Stomach (tissue), 19 donors: ENCODE data around the gene LRRC74B. TPM values are rescaled to one million over a fixed set of nuclear protein-coding genes. Genes with fewer than 3 reads are reported as not detected.
A peak's percentile ranks its signal among the peaks of the same experiment; 100 is the strongest.

Experiments used
- DNase-seq, 2 donors: peaks; one replicate each; pipeline versions ENCODE4 v3.0.0 to v3.0.0-alpha.2; 2013 to 2019
- H3K27ac ChIP-seq, 5 donors: fragments of 200-600 bp in 4 of 5; sonication (generic) in 4 of 5; one replicate each; pipeline ENCODE4 v1.5.1; 2013 to 2019; ENCODE audit warnings: mild to moderate bottlenecking in 1 of 5, moderate library complexity in 1 of 5
- H3K27me3 ChIP-seq, 3 donors: fragments of 200-600 bp; sonication (generic); one replicate each; pipeline ENCODE4 v1.5.1; 2017 to 2019; ENCODE audit warnings: mixed run types in 1 of 3
- H3K36me3 ChIP-seq, 4 donors: fragments of 200-600 bp; sonication (generic); 1 replicate in 3 of 4; 2 replicates in 1 of 4; pipeline ENCODE4 v1.5.1; 2016 to 2019
- H3K4me1 ChIP-seq, 4 donors: fragments of 200-600 bp; sonication (generic); one replicate each; pipeline ENCODE4 v1.5.1; 2016 to 2019
- H3K4me3 ChIP-seq, 4 donors: fragments of 200-600 bp; sonication (generic) in 3 of 4; one replicate each; pipeline ENCODE4 v1.5.1; 2016 to 2019; ENCODE audit warnings: mild to moderate bottlenecking in 1 of 4
- H3K9me3 ChIP-seq, 4 donors: fragments of 200-600 bp; sonication (generic); one replicate each; pipeline ENCODE4 v1.5.1; 2016 to 2019
- EP300 ChIP-seq: sonication (generic); formaldehyde crosslinking; IDR thresholded peaks from one replicate; pipeline ENCODE4 v1.6.1; 2017; ENCODE audit warnings: antibody characterized with exemption
- POLR2A ChIP-seq, 4 donors: fragments of 450-650 bp; IDR thresholded peaks; one replicate each; pipeline ENCODE4 v1.6.1; 2016; ENCODE audit warnings: antibody characterized with exemption in 4 of 4, control low read depth in 2 of 4, mild to moderate bottlenecking in 1 of 4, moderate library complexity in 1 of 4
- POLR2AphosphoS5 ChIP-seq, 3 donors: sonication (generic); formaldehyde crosslinking; IDR thresholded peaks; one replicate each; pipeline ENCODE4 v1.6.1; 2016; ENCODE audit warnings: antibody characterized with exemption in 3 of 3
- WGBS, 5 donors: extraction: QIAGEN DNeasy Blood & Tissue Kit in 3 of 5; methylation state at CpG; one replicate each; pipeline versions ENCODE4 v1.1.5 to v1.1.7; 2013 to 2018; 5-methylcytosine and 5-hydroxymethylcytosine counted together
- intact Hi-C: fragments of 100-400 bp; cut with DNase I; formaldehyde crosslinking; loops from one replicate; pipeline ENCODE4 v1.15.1; 2023; ENCODE audit warnings: low total_unique reads
- long read RNA-seq, 10 donors: transcript quantifications; one replicate each; lab custom pipeline, GENCODE V29; 2026
- polyA plus RNA-seq, 3 donors: library from polyadenylated mRNA; stranded (reverse); fragments of 200-250 nt; gene quantifications; one replicate each; pipeline ENCODE4 v1.2.3, GENCODE V29; 2013
- total RNA-seq, 5 donors: library from RNA; depleted of rRNA; stranded (reverse); fragments of >200 nt; gene quantifications; one replicate each; pipeline versions ENCODE4 v1.1.0 to v1.2.3, GENCODE V29; 2014 to 2016
- TF ChIP-seq, protein P1 (sequence below), 7 experiments: fragments of 450-650 bp in 4 of 7; fragments of 200-600 bp in 3 of 7; sonication (generic) in 3 of 7; IDR thresholded peaks; one replicate each; pipeline ENCODE4 v1.5.1; 2016 to 2019; ENCODE audit warnings: antibody characterized with exemption in 7 of 7, control low read depth in 2 of 7, mild to moderate bottlenecking in 1 of 7
- donor health status: healthy with polysubstance abuse.
- donor health status: Bipolar disorder and iron deficiency.
- donor health status: healthy.

LRRC74B gene, protein sequence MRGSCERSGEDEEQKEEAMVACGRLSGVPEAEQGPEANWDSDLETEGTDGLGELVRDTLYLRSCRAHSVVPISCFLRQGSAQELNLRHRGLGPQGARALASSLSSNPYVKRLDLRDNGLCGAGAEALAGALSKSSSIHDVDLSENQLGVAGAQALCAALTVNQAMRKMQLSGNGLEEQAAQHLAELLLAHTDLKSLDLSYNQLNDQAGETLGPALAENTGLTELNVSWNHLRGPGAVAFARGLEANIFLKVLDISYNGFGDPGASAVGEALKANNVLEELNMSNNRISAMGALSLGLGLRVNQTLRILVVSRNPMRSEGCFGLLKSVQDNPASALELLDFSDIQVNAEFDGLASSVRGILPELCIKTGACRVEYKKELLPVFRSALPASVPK
- not detected for total RNA-seq
- polyA plus RNA-seq = not detected
- long read RNA-seq, donor 1 = 0 reads
- long read RNA-seq, donor 2 = 0 reads
- long read RNA-seq, donor 3 = 0 reads
- long read RNA-seq, donor 4 = 0 reads
- long read RNA-seq, donor 5 = 0 reads
- long read RNA-seq, donor 6 = 0 reads
- long read RNA-seq, donor 7 = 0 reads
- long read RNA-seq, donor 8 = 0 reads
- long read RNA-seq, donor 9 = 0 reads
- long read RNA-seq, donor 10 = 0 reads

DNA sequence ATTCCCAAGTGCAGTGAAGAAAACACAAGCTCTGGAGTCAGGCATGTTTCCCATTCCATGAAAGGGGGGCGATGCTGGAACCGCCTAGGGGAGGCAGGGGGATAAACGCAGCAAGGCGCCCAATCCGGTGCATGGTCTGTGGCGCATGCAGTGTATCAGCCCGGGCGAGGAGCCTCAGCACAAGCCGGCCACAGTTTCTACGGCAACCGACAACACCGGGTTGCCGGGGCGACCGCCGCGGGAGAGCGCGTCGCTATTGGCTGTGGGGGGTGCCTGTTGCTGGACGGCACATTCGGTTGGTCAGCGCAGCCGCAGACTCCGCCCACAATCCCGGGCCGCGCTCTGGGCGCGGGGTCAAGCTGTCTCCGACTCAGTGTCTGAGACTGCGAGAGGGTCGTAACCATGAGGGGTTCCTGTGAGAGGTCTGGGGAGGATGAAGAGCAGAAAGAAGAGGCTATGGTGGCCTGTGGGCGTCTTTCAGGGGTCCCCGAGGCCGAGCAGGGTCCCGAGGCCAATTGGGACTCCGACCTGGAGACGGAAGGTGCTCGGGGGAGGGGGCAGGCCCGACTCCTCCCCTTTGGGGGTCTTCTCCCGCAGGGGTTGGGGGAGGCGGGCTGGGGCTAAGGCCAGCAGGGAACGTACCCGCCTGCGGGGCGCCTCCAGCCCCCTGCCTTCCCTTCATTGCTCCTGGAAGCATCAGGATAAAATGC lies at the start of gene LRRC74B:
LRRC74B (plus strand) TSS at position 362 of the 710 bp plus-strand sequence; CDS start at position 403, 41 bp downstream.
- intact Hi-C loops = no loop called here
- WGBS, 5 donors = 6 to 9% (median 7%) methylated on average over 28 to 47 of the region's 47 CpGs
- Histone ChIP-seq H3K27me3 (peaks cover 0 to 19% (median 5%) of the 10 kb centered on the region in 3 donors), H3K36me3 (no peaks in the 10 kb centered on the region), H3K4me3 (peak within 1 kb of the TSS; percentile 32 to 51 (median 46)), H3K9me3 (no peaks in the 10 kb centered on the region), H3K27ac (peak within 1 kb of the TSS in 2 of 5 donors; percentile 52 to 55), H3K4me1 (peaks cover 9 to 29% (median 16%) of the 10 kb centered on the region in 4 donors)
- no peak for TF ChIP-seq POLR2A (IDR thresholded peaks at IDR 0.05)
- TF ChIP-seq POLR2AphosphoS5 (IDR thresholded peaks at IDR 0.05) = no peak
- TF ChIP-seq EP300 = no peak
- TF ChIP-seq, protein P1, sequence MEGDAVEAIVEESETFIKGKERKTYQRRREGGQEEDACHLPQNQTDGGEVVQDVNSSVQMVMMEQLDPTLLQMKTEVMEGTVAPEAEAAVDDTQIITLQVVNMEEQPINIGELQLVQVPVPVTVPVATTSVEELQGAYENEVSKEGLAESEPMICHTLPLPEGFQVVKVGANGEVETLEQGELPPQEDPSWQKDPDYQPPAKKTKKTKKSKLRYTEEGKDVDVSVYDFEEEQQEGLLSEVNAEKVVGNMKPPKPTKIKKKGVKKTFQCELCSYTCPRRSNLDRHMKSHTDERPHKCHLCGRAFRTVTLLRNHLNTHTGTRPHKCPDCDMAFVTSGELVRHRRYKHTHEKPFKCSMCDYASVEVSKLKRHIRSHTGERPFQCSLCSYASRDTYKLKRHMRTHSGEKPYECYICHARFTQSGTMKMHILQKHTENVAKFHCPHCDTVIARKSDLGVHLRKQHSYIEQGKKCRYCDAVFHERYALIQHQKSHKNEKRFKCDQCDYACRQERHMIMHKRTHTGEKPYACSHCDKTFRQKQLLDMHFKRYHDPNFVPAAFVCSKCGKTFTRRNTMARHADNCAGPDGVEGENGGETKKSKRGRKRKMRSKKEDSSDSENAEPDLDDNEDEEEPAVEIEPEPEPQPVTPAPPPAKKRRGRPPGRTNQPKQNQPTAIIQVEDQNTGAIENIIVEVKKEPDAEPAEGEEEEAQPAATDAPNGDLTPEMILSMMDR (IDR thresholded peaks at IDR 0.05) = no peak
- DNase-seq = peak; percentile 88 to 97

DNA sequence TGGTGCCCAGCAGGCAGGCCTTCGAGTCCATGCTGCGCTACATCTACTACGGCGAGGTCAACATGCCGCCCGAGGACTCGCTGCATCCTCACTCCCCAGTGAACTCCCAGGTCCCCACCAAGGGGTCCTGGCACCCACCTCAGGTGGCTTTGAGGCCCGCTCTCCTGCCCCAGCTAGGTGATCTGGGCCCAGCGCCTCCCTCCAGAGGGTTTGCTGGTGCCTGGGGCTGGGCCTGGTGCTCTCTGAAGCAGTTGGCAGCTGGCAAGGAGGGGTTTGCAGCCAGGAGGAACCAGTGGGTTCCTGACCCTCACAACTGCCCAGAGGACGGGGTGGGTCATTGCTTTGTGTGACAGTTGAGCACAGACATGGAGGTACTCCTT lies 49.7 kb upstream of the LRRC74B start:
- H3K4me3 ChIP-seq = no peak overlapping the region
- 69 to 96% (median 90%) methylated on average over 2 to 10 of the region's 10 CpGs for WGBS, 5 donors
- TF ChIP-seq POLR2A (IDR thresholded peaks at IDR 0.05) = no peak
- no peak for TF ChIP-seq EP300
- TF ChIP-seq POLR2AphosphoS5 (IDR thresholded peaks at IDR 0.05) = no peak
- TF ChIP-seq, protein P1 (IDR thresholded peaks at IDR 0.05) = no peak
- no peak for DNase-seq
- no peak overlapping the region for H3K27ac ChIP-seq
- peaks cover 15 to 29% (median 23%) of the 10 kb centered on the region in 4 donors for H3K4me1 ChIP-seq
- intact Hi-C loops = no loop called here
- peaks cover 31 to 94% (median 94%) of the 10 kb centered on the region in 4 donors for H3K36me3 ChIP-seq
- H3K27me3 ChIP-seq = no peaks in the 10 kb centered on the region
- H3K9me3 ChIP-seq = no peaks in the 10 kb centered on the region

DNA sequence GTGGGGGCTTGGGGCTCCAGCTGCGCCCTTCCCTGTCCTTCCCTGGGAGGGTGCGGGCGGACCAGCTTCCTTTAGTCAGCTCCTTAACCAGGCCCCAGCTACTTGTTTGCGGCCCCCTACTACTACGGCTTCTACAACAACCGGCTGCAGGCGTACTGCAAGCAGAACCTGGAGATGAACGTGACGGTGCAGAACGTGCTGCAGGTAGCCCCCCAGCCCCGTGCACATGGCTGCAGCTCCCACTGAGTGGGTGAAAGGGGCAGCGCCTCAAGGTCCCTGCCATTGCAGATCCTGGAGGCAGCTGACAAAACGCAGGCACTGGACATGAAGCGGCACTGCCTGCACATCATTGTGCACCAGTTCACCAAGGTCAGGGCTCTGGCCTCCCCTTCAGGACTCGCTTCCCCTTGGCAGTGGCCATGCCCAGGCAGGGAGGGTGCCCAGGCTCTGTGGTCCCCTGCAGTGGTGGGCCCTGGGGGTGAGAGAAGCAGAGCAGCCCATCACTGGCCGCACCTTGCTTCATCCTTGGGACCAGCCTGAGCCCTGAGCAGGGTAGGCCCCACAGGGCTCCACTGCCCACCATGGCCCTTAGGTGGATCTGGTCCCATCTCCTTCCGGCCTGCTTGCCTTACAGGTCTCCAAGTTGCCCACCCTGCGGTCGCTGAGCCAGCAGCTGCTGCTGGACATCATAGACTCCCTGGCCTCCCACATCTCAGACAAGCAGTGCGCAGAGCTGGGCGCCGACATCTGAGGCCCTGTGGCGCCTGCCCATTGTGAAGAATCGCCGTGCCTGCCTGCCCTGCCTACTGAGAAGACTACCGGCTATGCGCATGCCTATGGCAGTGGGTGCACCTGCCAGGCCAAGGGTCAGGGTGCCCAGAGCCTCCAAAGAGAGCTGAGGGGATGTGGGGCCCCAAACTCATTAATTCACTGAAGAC lies 48.9 kb upstream of the LRRC74B start:
- no peak for DNase-seq
- H3K36me3 ChIP-seq = peaks cover 29 to 86% (median 85%) of the 10 kb centered on the region in 4 donors
- TF ChIP-seq, protein P1 (IDR thresholded peaks at IDR 0.05) = no peak
- TF ChIP-seq POLR2AphosphoS5 (IDR thresholded peaks at IDR 0.05) = no peak
- no peak for TF ChIP-seq POLR2A (IDR thresholded peaks at IDR 0.05)
- no peak for TF ChIP-seq EP300
- peaks cover 22 to 34% (median 28%) of the 10 kb centered on the region in 4 donors for H3K4me1 ChIP-seq
- H3K9me3 ChIP-seq = no peaks in the 10 kb centered on the region
- H3K27me3 ChIP-seq = no peaks in the 10 kb centered on the region
- WGBS, 5 donors = 81 to 91% (median 87%) methylated on average over 15 to 27 of the region's 27 CpGs
- no peak overlapping the region for H3K27ac ChIP-seq
- no peak overlapping the region for H3K4me3 ChIP-seq
- intact Hi-C loops = no loop called here
